ENCODE measurements around the gene TRAF6.

TRAF6 gene

DNA sequence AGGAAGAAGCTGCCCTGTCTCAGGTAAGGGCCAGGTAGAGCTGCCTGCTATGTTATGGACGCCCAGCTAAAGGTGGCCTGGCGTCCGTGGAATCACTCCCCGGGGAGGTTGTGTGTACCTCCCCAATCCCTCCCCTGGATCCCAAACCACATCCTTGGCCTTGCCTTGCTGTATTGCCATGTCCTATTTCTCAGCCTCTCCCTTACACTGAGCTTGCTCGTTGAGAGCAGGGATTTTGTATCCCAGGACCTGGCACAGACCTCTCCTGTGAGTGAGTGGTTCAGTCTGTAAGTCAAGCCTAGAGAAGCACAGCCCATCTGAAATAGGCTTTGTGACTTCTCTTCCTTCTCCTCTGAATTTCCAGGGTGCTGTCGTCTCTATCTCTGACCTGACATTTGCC, 53.9 kb downstream of the TRAF6 start:
- no peak for DNase-seq

GRCh38 chr11:36455658-36456111, 54.4 kb downstream of the TRAF6 start:
- DNase-seq = no peak

GRCh38 chr11:36454941-36455631, 55.0 kb downstream of the TRAF6 start:
- no peak for DNase-seq

DNA sequence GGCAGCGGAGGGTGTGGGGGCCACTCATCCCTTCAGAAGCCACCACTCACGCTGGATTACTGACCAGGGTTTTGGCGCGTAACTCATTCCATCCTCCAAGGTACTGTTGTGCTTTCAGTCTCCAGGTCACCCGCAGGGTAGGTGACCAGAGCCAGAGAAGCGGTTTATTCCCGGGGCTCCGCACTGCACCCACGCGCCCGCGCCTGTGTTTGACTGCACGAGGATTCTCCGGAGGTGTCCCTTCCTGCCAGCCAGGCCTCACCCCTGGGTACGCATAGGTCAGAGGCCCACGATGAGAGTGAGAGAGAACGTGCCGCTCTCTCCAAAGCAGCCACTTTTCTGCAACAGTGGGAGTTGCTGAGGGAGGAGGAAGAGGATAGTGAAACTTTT, 55.5 kb downstream of the TRAF6 start:
- DNase-seq = no peak

DNA sequence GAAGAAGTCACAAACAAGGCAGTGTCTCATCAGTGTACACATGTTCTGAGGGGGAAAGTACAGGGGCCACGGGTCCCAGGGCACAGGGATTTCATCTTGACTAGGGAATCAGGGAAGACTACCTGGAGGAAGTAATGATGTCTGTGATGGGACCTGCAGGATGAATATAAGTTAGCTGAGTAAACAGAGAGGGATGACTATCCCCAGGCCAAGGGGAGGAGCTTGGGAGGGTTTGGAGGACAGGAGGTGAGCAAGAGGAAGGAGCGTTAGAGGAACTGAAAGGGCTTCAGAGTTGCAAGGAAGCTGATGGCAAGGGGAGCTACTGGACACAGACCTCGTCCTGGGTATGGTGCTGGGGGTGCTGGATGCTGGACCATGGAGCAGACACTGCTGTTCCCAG, 56.4 kb downstream of the TRAF6 start:
- no peak for DNase-seq

- DNase-seq = no peak
Observed at GRCh38 chr11:36452961-36453360, 57.1 kb downstream of the TRAF6 start.

DNA sequence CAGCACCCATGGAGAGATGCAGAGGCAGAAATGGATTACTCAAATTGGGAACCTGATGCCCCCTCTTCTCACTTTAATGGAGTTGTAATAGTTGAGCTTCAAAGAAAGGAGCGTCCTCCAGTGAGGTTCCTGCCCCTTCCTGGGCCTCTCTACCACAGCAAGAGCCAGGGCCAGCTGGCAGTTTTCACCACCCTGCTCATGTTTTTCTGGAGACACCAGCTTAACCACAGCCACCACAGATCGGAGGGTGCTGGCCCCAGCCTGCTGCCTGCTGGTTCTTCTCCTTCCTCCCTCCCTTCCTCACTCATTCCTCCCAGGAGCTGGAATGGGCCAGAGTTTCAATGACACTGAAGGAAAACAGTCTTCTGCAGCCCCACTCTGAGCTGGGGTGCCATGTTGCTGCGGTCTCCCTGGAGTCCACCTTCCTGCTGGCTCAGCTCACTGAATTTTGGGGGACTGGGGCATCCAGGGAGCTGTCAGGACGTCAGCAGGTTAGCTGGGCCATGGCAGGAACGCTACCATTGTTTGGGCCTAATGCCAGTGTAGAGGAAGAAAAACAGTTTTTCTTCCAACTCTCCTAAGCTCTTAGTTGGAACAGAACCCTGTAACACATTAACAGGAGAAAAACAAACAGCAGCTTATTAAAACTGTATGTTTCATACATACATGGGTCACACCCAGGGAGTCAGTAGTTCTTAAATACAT, 57.7 kb downstream of the TRAF6 start:
- no peak for DNase-seq

DNA sequence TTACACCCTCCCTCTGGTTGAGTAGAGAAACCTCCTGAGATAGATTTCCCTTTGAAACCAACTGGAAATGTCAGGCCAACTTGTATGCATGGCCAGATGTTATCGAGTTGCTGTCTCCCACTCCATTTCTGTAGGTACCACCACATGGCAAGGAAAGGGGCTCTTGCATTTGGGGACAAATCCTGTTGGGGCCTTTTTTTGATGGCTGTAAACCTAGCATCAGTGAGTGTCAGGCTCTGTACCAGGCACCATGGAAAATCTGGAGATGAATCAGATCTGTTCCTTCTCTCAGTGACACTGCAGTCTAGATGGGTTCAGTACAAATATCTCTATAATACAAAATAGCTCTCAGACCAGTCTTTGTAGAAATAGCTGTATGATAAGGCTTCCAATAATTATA, 58.4 kb downstream of the TRAF6 start:
- DNase-seq = no peak

GRCh38 chr11:36451045-36451444, 59.0 kb downstream of the TRAF6 start:
- no peak for DNase-seq

DNA sequence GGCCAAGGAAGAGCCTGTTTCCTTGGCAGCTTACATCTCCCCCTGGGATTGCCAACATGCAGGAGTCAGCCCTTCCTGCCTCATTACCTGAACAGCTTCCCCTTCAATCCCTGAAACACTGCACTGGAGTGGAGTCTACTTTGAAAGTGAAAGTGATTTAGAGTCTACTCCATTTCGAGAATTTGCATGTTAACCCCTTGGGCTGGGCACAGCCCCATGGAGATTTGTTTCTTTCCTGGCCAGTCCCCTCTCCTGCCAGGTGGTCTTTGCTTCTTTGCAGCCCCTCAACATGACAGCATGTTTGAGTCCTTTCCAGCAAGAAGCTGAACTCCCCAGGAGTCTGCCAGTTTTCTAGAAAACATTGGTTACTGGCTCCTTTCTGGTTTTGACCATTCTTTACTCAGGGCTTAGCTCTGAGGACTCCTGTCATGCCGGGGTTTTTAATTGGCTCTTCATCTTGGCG, 59.9 kb downstream of the TRAF6 start:
- no peak for DNase-seq

DNA sequence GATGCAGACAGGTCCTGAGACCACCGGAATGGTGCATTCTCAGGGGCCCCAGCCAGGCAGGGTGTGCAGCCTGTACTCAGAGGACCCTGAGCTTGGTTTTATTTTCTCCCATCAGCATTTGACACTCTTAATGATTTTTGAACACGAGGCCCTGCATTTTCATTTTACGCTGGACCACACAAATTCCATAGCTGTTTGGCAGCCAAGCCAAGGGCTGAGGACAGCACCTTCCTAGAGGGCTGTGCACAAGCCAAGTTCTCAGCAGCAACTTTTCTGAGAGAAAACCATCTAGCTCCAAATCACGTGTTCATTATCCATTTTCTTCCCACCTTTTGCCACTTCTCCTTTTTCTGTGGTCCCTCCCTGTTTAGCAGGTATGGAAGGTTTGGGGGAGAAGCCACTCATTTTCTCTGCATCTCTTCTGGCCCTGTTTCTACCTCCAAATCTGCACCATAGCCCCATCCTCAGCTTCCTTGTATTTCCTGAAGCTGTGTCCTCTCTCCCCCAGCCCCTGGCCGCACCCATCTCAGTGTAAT, 60.4 kb downstream of the TRAF6 start:
- DNase-seq = no peak

DNA sequence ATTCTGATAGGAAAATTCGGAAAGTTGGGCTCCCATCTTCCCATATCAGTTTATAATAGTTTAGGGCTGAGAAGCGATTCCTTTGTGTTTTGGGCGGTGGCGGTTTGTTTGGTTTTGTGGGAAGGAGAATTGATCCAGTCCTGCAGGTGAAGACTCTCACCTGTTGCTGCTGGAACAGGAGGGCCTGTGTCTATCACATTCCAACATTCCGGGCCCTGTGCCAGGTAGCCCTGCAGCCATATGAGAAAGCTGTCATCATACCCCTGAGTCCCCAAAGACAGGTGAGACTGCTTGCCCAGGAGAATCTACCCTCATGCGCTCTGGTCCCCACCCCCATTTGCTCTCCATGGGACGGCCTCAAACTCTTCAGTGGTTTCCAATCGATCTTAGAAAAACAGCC, 62.1 kb downstream of the TRAF6 start:
- no peak for DNase-seq

DNA sequence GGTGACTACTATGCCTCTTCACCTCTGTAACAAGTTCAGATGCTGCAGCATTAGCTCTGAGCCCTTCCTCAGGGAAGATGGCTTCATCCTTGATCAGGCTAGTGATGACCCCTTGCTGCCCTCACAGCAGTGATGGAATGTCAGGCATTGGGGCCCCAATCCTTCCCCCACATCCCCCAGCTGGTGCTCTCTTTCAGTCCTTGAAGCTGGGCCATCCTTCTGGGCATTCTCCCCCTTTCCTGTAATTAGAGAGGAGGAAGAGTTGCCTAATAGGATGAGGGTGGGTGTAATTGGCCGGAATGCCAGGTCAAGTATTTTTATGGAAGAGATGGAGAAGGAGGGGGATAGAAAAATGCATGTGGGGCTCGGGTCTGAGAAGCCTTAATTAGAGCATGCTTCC, 62.6 kb downstream of the TRAF6 start:
- DNase-seq = no peak

DNA sequence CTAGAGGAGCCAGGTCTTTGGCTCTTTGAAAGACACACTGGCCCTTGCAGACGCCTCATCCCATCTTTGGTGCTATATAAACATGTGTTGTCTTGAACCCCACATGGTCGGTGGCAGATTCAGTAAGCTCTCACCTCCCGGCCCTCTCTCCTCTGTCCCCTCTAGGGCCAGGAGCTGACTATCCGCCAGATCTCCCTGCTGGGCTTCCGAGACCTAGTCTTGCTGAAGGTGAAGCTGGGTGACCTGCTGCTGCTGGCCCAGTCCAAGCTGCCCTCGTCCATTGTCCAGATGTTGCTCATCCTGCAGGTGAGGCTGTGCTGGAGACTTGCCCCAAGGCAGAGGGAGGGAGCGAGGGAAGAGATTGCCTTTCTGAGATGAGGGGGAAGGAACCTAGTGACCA, 63.9 kb downstream of the TRAF6 start:
- no peak for DNase-seq

DNA sequence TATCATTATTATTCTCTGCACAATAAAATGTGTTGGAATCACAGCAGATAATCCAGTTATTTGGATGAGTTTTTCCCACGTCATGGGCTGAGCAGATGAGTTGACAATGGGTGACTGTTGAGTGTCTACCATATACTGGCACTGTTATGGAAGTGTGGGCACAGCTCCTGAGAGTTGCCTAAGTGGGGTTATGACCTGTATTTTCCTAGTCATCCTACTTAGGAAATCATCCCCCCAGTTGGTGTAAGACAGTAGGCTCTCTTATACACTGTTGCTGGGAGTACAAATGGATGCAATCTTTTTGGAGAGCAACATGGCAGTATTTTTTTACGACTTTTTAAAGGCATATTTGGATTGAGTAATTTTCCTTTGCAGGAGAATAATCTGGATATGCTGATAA, 66.4 kb downstream of the TRAF6 start:
- no peak for DNase-seq

GRCh38 chr11:36441610-36442208, 68.4 kb downstream of the TRAF6 start:
- DNase-seq = no peak

- no peak for DNase-seq
Observed at GRCh38 chr11:36438126-36438525, 71.9 kb downstream of the TRAF6 start.

DNA sequence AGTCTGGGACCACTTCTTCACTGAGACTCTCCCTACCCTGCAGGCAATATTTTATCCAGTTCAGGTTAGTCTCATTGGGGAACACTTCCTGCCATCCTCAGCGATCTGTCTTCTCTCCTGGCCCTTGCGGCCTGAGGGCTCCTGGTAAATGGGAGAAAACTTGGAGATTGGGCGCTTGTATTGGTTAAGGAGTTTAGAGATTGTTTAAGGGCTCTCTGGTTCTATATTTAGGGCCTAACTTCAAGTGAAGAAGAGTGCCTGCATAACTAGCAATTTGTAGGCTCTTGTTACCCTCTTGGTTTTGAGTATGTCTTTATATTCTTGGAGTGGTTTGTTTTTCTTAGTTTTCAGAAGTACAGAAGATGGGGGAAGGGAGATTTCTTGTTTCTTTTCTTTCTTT, 72.7 kb downstream of the TRAF6 start:
- DNase-seq = no peak
